ENCODE results near the gene THSD7A.

DNA sequence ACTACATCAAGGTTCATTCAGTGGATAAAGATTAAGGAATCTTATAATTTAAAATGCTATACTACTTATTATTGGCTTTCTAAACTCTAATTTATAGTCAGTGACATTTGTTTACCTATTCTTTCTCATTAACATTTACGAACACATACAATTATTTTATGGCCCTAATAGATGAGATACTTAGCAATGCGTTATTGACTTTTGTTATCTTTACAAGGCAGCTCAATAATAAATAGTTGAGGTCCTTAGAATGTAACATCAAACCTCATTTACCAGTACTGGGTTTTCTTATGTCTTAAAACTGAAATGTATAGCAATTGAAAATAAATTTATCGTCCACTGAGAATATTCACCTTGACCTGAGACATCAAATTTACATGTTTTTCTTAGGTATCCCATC is 89.0 kb downstream of the THSD7A start:
- TF ChIP-seq, protein P1, sequence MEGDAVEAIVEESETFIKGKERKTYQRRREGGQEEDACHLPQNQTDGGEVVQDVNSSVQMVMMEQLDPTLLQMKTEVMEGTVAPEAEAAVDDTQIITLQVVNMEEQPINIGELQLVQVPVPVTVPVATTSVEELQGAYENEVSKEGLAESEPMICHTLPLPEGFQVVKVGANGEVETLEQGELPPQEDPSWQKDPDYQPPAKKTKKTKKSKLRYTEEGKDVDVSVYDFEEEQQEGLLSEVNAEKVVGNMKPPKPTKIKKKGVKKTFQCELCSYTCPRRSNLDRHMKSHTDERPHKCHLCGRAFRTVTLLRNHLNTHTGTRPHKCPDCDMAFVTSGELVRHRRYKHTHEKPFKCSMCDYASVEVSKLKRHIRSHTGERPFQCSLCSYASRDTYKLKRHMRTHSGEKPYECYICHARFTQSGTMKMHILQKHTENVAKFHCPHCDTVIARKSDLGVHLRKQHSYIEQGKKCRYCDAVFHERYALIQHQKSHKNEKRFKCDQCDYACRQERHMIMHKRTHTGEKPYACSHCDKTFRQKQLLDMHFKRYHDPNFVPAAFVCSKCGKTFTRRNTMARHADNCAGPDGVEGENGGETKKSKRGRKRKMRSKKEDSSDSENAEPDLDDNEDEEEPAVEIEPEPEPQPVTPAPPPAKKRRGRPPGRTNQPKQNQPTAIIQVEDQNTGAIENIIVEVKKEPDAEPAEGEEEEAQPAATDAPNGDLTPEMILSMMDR (IDR thresholded peaks at IDR 0.05): no peak
- TF ChIP-seq POLR2A (IDR thresholded peaks at IDR 0.05): no peak

Measured in tibial nerve (tissue), 3 donors.